T-cell (primary cell): ENCODE results near the gene RAD23A. TPM values are rescaled to one million over a fixed set of nuclear protein-coding genes. Genes with fewer than 3 reads are reported as not detected.
"Not testable (repeated sequence)": the region's sequence is repeated elsewhere in the genome, so short reads cannot be mapped to it uniquely, and the experiment has no call there.

ENCODE experiments used
- ATAC-seq, 4 experiments: fragments of 200-7000 bp in 3 of 4; fragments of 150-1000 bp in 1 of 4; cut with Tn5 transposase; replicated peaks in 1 of 4; 1 replicate in 3 of 4; 2 replicates in 1 of 4; pipeline ENCODE4 v1.10.0; 2021; ENCODE audit warnings: moderate library complexity in 3 of 4, mild to moderate bottlenecking in 2 of 4, moderate number of reproducible peaks in 1 of 4
- CTCF ChIA-PET, 2 donors: fragments of 300-600 bp; sonication (Branson Sonifier 250); formaldehyde crosslinking; loops; one replicate each; lab custom pipeline; 2022; ENCODE audit warnings: antibody characterized with exemption in 2 of 2; lab: Charles Lee
- POLR2A ChIA-PET, 2 donors: fragments of 300-600 bp; sonication (Branson Sonifier 250); formaldehyde crosslinking; loops; one replicate each; lab custom pipeline; 2022; ENCODE audit warnings: antibody characterized with exemption in 2 of 2; lab: Charles Lee
- DNase-seq, 35 experiments: peaks; one replicate each; pipeline versions ENCODE4 v3.0.0 to v3.0.0-alpha.2; 2013 to 2023
- H3K27ac ChIP-seq: one replicate; pipeline ENCODE4 v1.5.1; 2013; ENCODE audit warnings: low read length
- H3K27me3 ChIP-seq, 2 experiments: replicated peaks in 1 of 2; 1 replicate in 1 of 2; 2 replicates in 1 of 2; pipeline versions ENCODE4 v1.6.1 to v1.7.0; 2013; ENCODE audit warnings: low read length in 1 of 2, mixed read lengths in 1 of 2; ENCODE audit not compliant: control insufficient read depth in 2 of 2, insufficient read depth in 2 of 2; ENCODE audit errors: extremely low read depth in 1 of 2
- H3K36me3 ChIP-seq, 2 donors: 1 replicate in 1 of 2; 2 replicates in 1 of 2; pipeline versions ENCODE4 v1.6.1 to v1.7.0; 2013; ENCODE audit warnings: low read length in 1 of 2; ENCODE audit not compliant: control insufficient read depth in 2 of 2, insufficient read depth in 1 of 2; ENCODE audit errors: extremely low read depth in 1 of 2
- H3K4me1 ChIP-seq, 2 experiments: 1 replicate in 1 of 2; 2 replicates in 1 of 2; pipeline versions ENCODE4 v1.6.1 to v1.7.0; 2013; ENCODE audit warnings: low read length in 2 of 2, mixed read lengths in 1 of 2; ENCODE audit not compliant: insufficient read depth in 2 of 2, control insufficient read depth in 1 of 2; ENCODE audit errors: extremely low read depth in 1 of 2
- H3K4me3 ChIP-seq, 2 donors: 1 replicate in 1 of 2; 2 replicates in 1 of 2; pipeline versions ENCODE4 v1.5.1 to v1.7.0; 2013; ENCODE audit warnings: mild to moderate bottlenecking in 2 of 2, low read length in 1 of 2, moderate library complexity in 1 of 2; ENCODE audit not compliant: control insufficient read depth in 1 of 2; ENCODE audit errors: extremely low read depth in 1 of 2
- H3K9me3 ChIP-seq: 2 replicates; pipeline ENCODE4 v1.7.0; 2013
- H3K27ac Mint-ChIP-seq, 2 donors: one replicate each; pipeline ENCODE4 v1.8.0; 2020 to 2021; ENCODE audit warnings: mild to moderate bottlenecking in 2 of 2, mixed read lengths in 2 of 2
- H3K27me3 Mint-ChIP-seq, 2 donors: one replicate each; pipeline ENCODE4 v1.8.0; 2021 to 2022; ENCODE audit warnings: mixed read lengths in 2 of 2
- H3K36me3 Mint-ChIP-seq: one replicate; pipeline ENCODE4 v1.8.0; 2021; ENCODE audit warnings: mixed read lengths
- H3K4me1 Mint-ChIP-seq, 3 donors: one replicate each; pipeline ENCODE4 v1.8.0; 2020 to 2022; ENCODE audit warnings: mixed read lengths in 3 of 3, mild to moderate bottlenecking in 1 of 3
- H3K4me3 Mint-ChIP-seq, 3 donors: one replicate each; pipeline ENCODE4 v1.8.0; 2020 to 2022; ENCODE audit warnings: mild to moderate bottlenecking in 3 of 3, mixed read lengths in 3 of 3, moderate library complexity in 3 of 3
- H3K9me3 Mint-ChIP-seq, 3 donors: one replicate each; pipeline ENCODE4 v1.8.0; 2020 to 2022; ENCODE audit warnings: mixed read lengths in 3 of 3
- WGBS: methylation state at CpG from one replicate; pipeline ENCODE4 v1.1.5; 2013; ENCODE audit warnings: missing lambda C conversion rate; ENCODE audit not compliant: insufficient coverage; 5-methylcytosine and 5-hydroxymethylcytosine counted together
- total RNA-seq, 35 experiments: library from RNA in 6 of 35; stranded (reverse) in 6 of 35; fragments of 120-200 nt in 1 of 35; gene quantifications; one replicate each; pipeline versions ENCODE4 v1.2.1 to v1.2.4 and lab custom pipeline; 2013 to 2026

RAD23A gene
- total RNA-seq, 5 donors from 2014 or later (not counting 1 experiment from before 2014, with no cell fraction given): 82.0 to 116 (median 104) TPM

GRCh38 chr19:12913851-12914690 lies 31.6 kb upstream of the RAD23A start:
- POLR2A ChIA-PET: interaction anchor here (0.6 to 0.8 kb wide), 3 partner anchors 43 to 1174 kb away, joined by 3 to 9 read pairs (median 4); no protein-coding TSS in a partner anchor
- peaks cover 0 to 4% of the 10 kb centered on the region in 2 experiments for H3K27me3 ChIP-seq
- no peak overlapping the region for H3K4me3 ChIP-seq
- CTCF ChIA-PET: interaction anchor here (0.5 to 1.4 kb wide), 5 partner anchors 20 to 263 kb away, joined by 3 to 4 read pairs (median 3); no protein-coding TSS in a partner anchor
- ATAC-seq (peak; percentile 83 to 93 (median 93)), DNase-seq (peak; percentile 43 to 76 (median 61))
- peaks cover 27 to 37% (median 29%) of the 10 kb centered on the region in 3 donors for H3K4me1 Mint-ChIP-seq
- peak overlapping the region; percentile 72 for H3K27ac ChIP-seq
- 25% methylated on average over 4 of the region's 12 CpGs for WGBS
- H3K9me3 Mint-ChIP-seq: no peaks in the 10 kb centered on the region
- peak overlapping the region; percentile 97 for H3K27ac Mint-ChIP-seq
- peak overlapping the region; percentile 48 to 80 (median 49) for H3K4me3 Mint-ChIP-seq
- no peaks in the 10 kb centered on the region for H3K36me3 ChIP-seq
- H3K27me3 Mint-ChIP-seq: no peaks in the 10 kb centered on the region
- H3K36me3 Mint-ChIP-seq: no peaks in the 10 kb centered on the region
- peaks cover 8 to 38% of the 10 kb centered on the region in 2 experiments for H3K4me1 ChIP-seq
- no peaks in the 10 kb centered on the region for H3K9me3 ChIP-seq

GRCh38 chr19:12915860-12916259 lies 29.8 kb upstream of the RAD23A start:
- not testable (repeated sequence) for ATAC-seq, H3K36me3 ChIP-seq, H3K27me3 ChIP-seq, H3K27me3 Mint-ChIP-seq, H3K9me3 Mint-ChIP-seq, H3K4me3 ChIP-seq, H3K9me3 ChIP-seq, DNase-seq, H3K27ac ChIP-seq, H3K36me3 Mint-ChIP-seq
- Mint-ChIP-seq H3K4me1 (peaks cover 32 to 46% (median 38%) of the 10 kb centered on the region in 3 donors), H3K27ac (peak overlapping the region; percentile 52 to 65), H3K4me3 (peak overlapping the region in 1 of 3 donors; percentile 15)
- ChIA-PET CTCF (interaction anchor here in 1 of 2 donors (0.5 kb wide), 1 partner anchor 633 kb away, joined by 3 read pairs; no protein-coding TSS in a partner anchor), POLR2A (interaction anchor here in 1 of 2 donors (0.7 kb wide), 1 partner anchor 86 kb away, joined by 6 read pairs; no protein-coding TSS in a partner anchor)
- peaks cover 8 to 43% of the 10 kb centered on the region in 2 experiments for H3K4me1 ChIP-seq
- WGBS: 85% methylated on average over 4 of the region's 4 CpGs

GRCh38 chr19:12918253-12918652 lies 27.4 kb upstream of the RAD23A start:
- Mint-ChIP-seq H3K27me3 (no peaks in the 10 kb centered on the region), H3K4me1 (peaks cover 29 to 42% (median 34%) of the 10 kb centered on the region in 3 donors), H3K9me3 (no peaks in the 10 kb centered on the region), H3K36me3 (peaks cover 11% of the 10 kb centered on the region), H3K4me3 (peak overlapping the region in 1 of 3 donors; percentile 76), H3K27ac (peak overlapping the region in 1 of 2 donors; percentile 71)
- no peak for ATAC-seq
- H3K36me3 ChIP-seq: peaks cover 3 to 11% of the 10 kb centered on the region in 2 donors
- H3K9me3 ChIP-seq: no peaks in the 10 kb centered on the region
- H3K27ac ChIP-seq: no peak overlapping the region
- H3K27me3 ChIP-seq: peaks cover 0 to 4% of the 10 kb centered on the region in 2 experiments
- peaks cover 8 to 39% of the 10 kb centered on the region in 2 experiments for H3K4me1 ChIP-seq
- DNase-seq: no peak
- 95% methylated on average over 13 of the region's 14 CpGs for WGBS
- no peak overlapping the region for H3K4me3 ChIP-seq
- POLR2A ChIA-PET: no interaction called here
- CTCF ChIA-PET: no interaction called here

- Histone ChIP-seq H3K36me3 (peaks cover 8 to 34% of the 10 kb centered on the region in 2 donors), H3K27ac (no peak overlapping the region), H3K4me3 (no peak overlapping the region), H3K27me3 (peaks cover 0 to 4% of the 10 kb centered on the region in 2 experiments), H3K4me1 (peaks cover 0 to 16% of the 10 kb centered on the region in 2 experiments), H3K9me3 (no peaks in the 10 kb centered on the region)
- H3K4me1 Mint-ChIP-seq: peaks cover 12 to 22% (median 19%) of the 10 kb centered on the region in 3 donors
- ATAC-seq (no peak), DNase-seq (no peak)
- peak overlapping the region in 1 of 2 donors; percentile 31 for H3K27ac Mint-ChIP-seq
- no peaks in the 10 kb centered on the region for H3K27me3 Mint-ChIP-seq
- no peaks in the 10 kb centered on the region for H3K9me3 Mint-ChIP-seq
- 100% methylated on average over 2 of the region's 3 CpGs for WGBS
- H3K4me3 Mint-ChIP-seq: no peak overlapping the region
- ChIA-PET CTCF (interaction anchor here (0.6 to 0.7 kb wide), 2 partner anchors 47 to 48 kb away, joined by 3 read pairs; no protein-coding TSS in a partner anchor), POLR2A (no interaction called here)
- H3K36me3 Mint-ChIP-seq: peaks cover 29% of the 10 kb centered on the region
Observed at GRCh38 chr19:12921047-12921446, 24.6 kb upstream of the RAD23A start.

- peaks cover 38% of the 10 kb centered on the region for H3K36me3 Mint-ChIP-seq
- H3K4me1 ChIP-seq: peaks cover 0 to 16% of the 10 kb centered on the region in 2 experiments
- DNase-seq (no peak), ATAC-seq (no peak)
- H3K9me3 ChIP-seq: no peaks in the 10 kb centered on the region
- no peak overlapping the region for H3K4me3 ChIP-seq
- no peaks in the 10 kb centered on the region for H3K9me3 Mint-ChIP-seq
- H3K4me1 Mint-ChIP-seq: peaks cover 7 to 17% (median 14%) of the 10 kb centered on the region in 3 donors
- CTCF ChIA-PET: no interaction called here
- peaks cover 0 to 3% of the 10 kb centered on the region in 2 experiments for H3K27me3 ChIP-seq
- H3K27ac ChIP-seq: no peak overlapping the region
- no peak overlapping the region for H3K4me3 Mint-ChIP-seq
- H3K27me3 Mint-ChIP-seq: no peaks in the 10 kb centered on the region
- peaks cover 11 to 48% of the 10 kb centered on the region in 2 donors for H3K36me3 ChIP-seq
- POLR2A ChIA-PET: no interaction called here
- 97% methylated on average over 3 of the region's 4 CpGs for WGBS
- H3K27ac Mint-ChIP-seq: no peak overlapping the region
Observed at GRCh38 chr19:12922959-12923358, 22.7 kb upstream of the RAD23A start.

- WGBS: 98% methylated on average over 16 of the region's 29 CpGs
Observed at GRCh38 chr19:12924621-12925310, 20.9 kb upstream of the RAD23A start.

More at GRCh38 chr19:12924621-12925310, 20.9 kb upstream of the RAD23A start:
- peaks cover 1 to 6% (median 6%) of the 10 kb centered on the region in 3 donors for H3K4me1 Mint-ChIP-seq
- no peak overlapping the region for H3K27ac ChIP-seq
- no peak overlapping the region for H3K4me3 Mint-ChIP-seq
- CTCF ChIA-PET: no interaction called here
- no peaks in the 10 kb centered on the region for H3K27me3 Mint-ChIP-seq
- POLR2A ChIA-PET: no interaction called here
- H3K4me1 ChIP-seq: no peaks in the 10 kb centered on the region
- H3K9me3 Mint-ChIP-seq: no peaks in the 10 kb centered on the region
- ATAC-seq (no peak), DNase-seq (no peak)
- H3K36me3 Mint-ChIP-seq: peaks cover 52% of the 10 kb centered on the region
- H3K27me3 ChIP-seq: no peaks in the 10 kb centered on the region
- no peak overlapping the region for H3K4me3 ChIP-seq
- peaks cover 11 to 65% of the 10 kb centered on the region in 2 donors for H3K36me3 ChIP-seq
- no peak overlapping the region for H3K27ac Mint-ChIP-seq
- no peaks in the 10 kb centered on the region for H3K9me3 ChIP-seq
